Thyroid gland (tissue), 4 donors: ENCODE data around the gene NIBAN1. TPM values are rescaled to one million over a fixed set of nuclear protein-coding genes. Genes with fewer than 3 reads are reported as not detected.

Experiments
- DNase-seq, 2 donors: peaks; one replicate each; pipeline ENCODE4 v3.0.0-alpha.2; 2019
- H3K27ac ChIP-seq, 3 donors: fragments of 200-600 bp; sonication (generic); 1 replicate in 2 of 3; 2 replicates in 1 of 3; pipeline ENCODE4 v1.5.1; 2016 to 2019; ENCODE audit warnings: mild to moderate bottlenecking in 1 of 3, moderate library complexity in 1 of 3
- H3K27me3 ChIP-seq: fragments of 200-600 bp; sonication (generic); one replicate; pipeline ENCODE4 v1.5.1; 2019
- H3K36me3 ChIP-seq, 2 donors: fragments of 200-600 bp; sonication (generic); one replicate each; pipeline ENCODE4 v1.5.1; 2016 to 2019
- H3K4me1 ChIP-seq, 2 donors: fragments of 200-600 bp; sonication (generic); one replicate each; pipeline ENCODE4 v1.5.1; 2017 to 2019
- H3K4me3 ChIP-seq, 3 donors: fragments of 200-600 bp; sonication (generic); replicated peaks in 1 of 3; 1 replicate in 2 of 3; 2 replicates in 1 of 3; pipeline ENCODE4 v1.5.1; 2016; ENCODE audit warnings: mild to moderate bottlenecking in 1 of 3
- H3K9me3 ChIP-seq: fragments of 200-600 bp; sonication (generic); one replicate; pipeline ENCODE4 v1.5.1; 2017
- POLR2A ChIP-seq, 2 donors: fragments of 450-650 bp; IDR thresholded peaks; one replicate each; pipeline ENCODE4 v1.6.1; 2017; ENCODE audit warnings: antibody characterized with exemption in 2 of 2, mild to moderate bottlenecking in 2 of 2, moderate library complexity in 1 of 2
- whole genome bisulfite sequencing, 2 donors: methylation state at CpG; one replicate each; pipeline ENCODE4 v1.1.5; 2017; 5-methylcytosine and 5-hydroxymethylcytosine counted together
- intact Hi-C: fragments of 100-400 bp; cut with DNase I; formaldehyde crosslinking; loops from one replicate; pipeline ENCODE4 v1.15.1; 2023
- total RNA-seq, 4 donors: library from RNA; depleted of rRNA; stranded (reverse); fragments of >200 nt; gene quantifications; one replicate each; pipeline ENCODE4 v1.2.3, GENCODE V29; 2016
- TF ChIP-seq, protein P1 (sequence below), 6 experiments: fragments of 200-600 bp in 3 of 6; fragments of 450-650 bp in 3 of 6; sonication (generic) in 3 of 6; IDR thresholded peaks; one replicate each; pipeline ENCODE4 v1.5.1; 2016 to 2019; ENCODE audit warnings: antibody characterized with exemption in 6 of 6, mild to moderate bottlenecking in 2 of 6, inconsistent platforms in 1 of 6, moderate library complexity in 1 of 6

The NIBAN1 gene
- total RNA-seq, 4 donors from 2014 or later = 6.9 to 13.2 (median 10.2) TPM

DNA sequence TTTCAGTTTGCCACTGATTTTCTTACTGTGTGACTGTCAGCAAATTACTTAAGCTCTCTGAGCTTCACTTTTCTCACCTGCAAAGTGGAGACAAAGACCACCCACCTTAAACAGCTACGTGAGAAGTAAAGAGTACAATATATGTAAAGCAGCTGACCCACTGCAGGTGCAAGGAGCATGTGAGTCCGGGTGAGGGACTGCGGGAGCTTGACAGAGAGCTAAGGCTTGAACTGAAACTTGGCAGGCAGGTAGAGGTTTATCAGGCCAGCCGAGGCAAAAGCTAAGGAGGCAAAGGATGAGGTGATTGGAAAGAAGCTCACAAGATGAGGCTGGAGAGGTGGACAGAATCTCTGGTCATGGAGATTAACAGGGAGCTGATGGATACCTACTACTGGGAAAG, 36.6 kb downstream of the NIBAN1 start:
- H3K4me3 ChIP-seq = no peak overlapping the region
- H3K4me1 ChIP-seq = no peaks in the 10 kb centered on the region
- H3K9me3 ChIP-seq = no peaks in the 10 kb centered on the region
- no peak overlapping the region for H3K27ac ChIP-seq
- WGBS, 2 donors = 67 to 70% methylated on average over 4 of the region's 4 CpGs
- H3K27me3 ChIP-seq = no peaks in the 10 kb centered on the region
- no peak for DNase-seq
- no peak for TF ChIP-seq POLR2A (IDR thresholded peaks at IDR 0.05)
- TF ChIP-seq, protein P1, sequence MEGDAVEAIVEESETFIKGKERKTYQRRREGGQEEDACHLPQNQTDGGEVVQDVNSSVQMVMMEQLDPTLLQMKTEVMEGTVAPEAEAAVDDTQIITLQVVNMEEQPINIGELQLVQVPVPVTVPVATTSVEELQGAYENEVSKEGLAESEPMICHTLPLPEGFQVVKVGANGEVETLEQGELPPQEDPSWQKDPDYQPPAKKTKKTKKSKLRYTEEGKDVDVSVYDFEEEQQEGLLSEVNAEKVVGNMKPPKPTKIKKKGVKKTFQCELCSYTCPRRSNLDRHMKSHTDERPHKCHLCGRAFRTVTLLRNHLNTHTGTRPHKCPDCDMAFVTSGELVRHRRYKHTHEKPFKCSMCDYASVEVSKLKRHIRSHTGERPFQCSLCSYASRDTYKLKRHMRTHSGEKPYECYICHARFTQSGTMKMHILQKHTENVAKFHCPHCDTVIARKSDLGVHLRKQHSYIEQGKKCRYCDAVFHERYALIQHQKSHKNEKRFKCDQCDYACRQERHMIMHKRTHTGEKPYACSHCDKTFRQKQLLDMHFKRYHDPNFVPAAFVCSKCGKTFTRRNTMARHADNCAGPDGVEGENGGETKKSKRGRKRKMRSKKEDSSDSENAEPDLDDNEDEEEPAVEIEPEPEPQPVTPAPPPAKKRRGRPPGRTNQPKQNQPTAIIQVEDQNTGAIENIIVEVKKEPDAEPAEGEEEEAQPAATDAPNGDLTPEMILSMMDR (IDR thresholded peaks at IDR 0.05) = no peak
- intact Hi-C loops = no loop called here
- no peaks in the 10 kb centered on the region for H3K36me3 ChIP-seq

DNA sequence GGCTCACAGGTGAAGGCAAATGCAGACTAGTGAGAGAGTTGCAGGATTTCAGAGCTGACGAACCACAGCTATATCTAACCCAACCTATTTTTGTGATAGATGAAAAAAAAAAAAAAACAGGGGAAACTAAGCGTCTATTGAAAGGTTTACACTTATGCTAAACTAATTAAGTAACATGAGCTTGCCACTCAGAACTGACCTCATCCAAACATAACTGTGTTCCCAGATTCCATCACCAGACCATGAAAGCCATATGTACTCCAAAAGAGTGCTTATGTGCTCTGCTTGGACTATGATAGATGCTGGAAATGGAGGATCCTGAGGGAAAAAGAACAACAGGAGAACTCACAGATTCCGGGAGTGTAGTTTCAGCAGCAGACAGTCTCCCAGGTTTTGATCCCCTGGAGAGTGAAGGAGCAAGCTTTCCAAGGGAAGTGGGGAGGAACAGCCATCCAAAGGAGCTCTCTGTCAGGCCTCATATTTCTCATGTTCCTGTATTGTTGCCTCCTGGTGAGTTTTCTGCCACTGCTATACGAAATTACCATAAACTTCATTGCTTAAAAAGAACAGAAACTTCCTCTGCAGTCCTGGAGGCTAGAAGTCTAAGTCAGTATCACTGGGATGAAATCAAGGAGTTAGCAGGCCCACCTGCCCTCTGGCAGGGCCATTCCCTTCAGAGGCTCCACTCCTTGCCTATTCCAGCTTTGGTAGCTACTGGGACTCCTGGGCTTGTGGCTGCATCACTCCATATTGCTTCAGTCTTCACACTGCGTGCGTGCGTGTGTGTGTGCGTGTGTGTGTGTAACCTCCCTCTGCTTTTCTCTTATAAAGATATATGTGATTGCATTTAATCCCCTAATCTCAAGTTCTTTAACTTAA, 38.1 kb downstream of the NIBAN1 start:
- no peak for DNase-seq
- H3K4me1 ChIP-seq = no peaks in the 10 kb centered on the region
- intact Hi-C loops = no loop called here
- H3K4me3 ChIP-seq = no peak overlapping the region
- no peak overlapping the region for H3K27ac ChIP-seq
- H3K27me3 ChIP-seq = no peaks in the 10 kb centered on the region
- H3K36me3 ChIP-seq = no peaks in the 10 kb centered on the region
- WGBS, 2 donors = 89% methylated on average over 8 of the region's 8 CpGs
- TF ChIP-seq POLR2A (IDR thresholded peaks at IDR 0.05) = no peak
- TF ChIP-seq, protein P1 (IDR thresholded peaks at IDR 0.05) = no peak
- no peaks in the 10 kb centered on the region for H3K9me3 ChIP-seq

DNA sequence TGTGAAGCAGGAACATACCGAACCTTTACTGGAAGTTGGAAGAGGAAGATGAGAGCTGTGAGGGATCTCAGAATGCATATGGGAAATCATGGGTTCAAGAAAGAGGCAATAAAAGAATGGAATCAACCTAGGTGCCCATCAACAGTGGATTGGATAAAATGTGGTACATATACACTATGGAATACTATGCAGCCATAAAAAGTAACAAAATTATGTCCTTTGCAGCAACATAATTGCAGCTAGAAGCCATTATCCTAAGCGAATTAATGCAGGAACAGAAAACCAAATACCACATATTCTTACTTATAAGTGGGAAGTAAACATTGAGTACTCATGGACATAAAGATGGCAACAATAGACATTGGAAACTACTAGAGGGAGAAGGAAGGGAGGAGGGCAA, 40.4 kb downstream of the NIBAN1 start:
- TF ChIP-seq, protein P1 (IDR thresholded peaks at IDR 0.05) = no peak
- TF ChIP-seq POLR2A (IDR thresholded peaks at IDR 0.05) = no peak
- Histone ChIP-seq H3K4me1 (no peaks in the 10 kb centered on the region), H3K36me3 (no peaks in the 10 kb centered on the region), H3K9me3 (no peaks in the 10 kb centered on the region), H3K27me3 (no peaks in the 10 kb centered on the region), H3K4me3 (no peak overlapping the region), H3K27ac (no peak overlapping the region)
- intact Hi-C loops = no loop called here
- 96 to 97% methylated on average over 2 of the region's 2 CpGs for WGBS, 2 donors
- DNase-seq = no peak

DNA sequence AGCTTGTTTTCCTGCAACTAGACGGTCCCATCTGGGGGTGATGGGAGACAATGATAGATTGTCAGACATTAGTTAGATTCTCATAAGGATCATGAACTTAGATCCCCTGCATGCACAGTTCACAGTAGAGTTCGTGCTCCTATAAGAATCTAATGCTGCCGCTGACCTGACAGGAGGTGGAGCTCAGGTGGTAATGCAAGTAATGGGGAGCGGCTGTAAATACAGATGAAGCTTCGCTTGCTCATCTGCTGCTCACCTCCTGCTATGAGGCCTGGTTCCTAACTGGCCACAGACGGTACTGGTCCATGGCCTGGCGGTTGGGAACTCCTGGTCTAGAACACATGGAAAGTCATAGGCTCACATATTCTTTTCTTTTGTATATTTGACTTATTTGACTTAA, 42.0 kb downstream of the NIBAN1 start:
- TF ChIP-seq, protein P1 (IDR thresholded peaks at IDR 0.05) = no peak
- TF ChIP-seq POLR2A (IDR thresholded peaks at IDR 0.05) = no peak
- 94 to 98% methylated on average over 7 of the region's 7 CpGs for WGBS, 2 donors
- H3K36me3 ChIP-seq = no peaks in the 10 kb centered on the region
- intact Hi-C loops = no loop called here
- H3K9me3 ChIP-seq = no peaks in the 10 kb centered on the region
- no peaks in the 10 kb centered on the region for H3K27me3 ChIP-seq
- no peak for DNase-seq
- no peaks in the 10 kb centered on the region for H3K4me1 ChIP-seq
- H3K4me3 ChIP-seq = no peak overlapping the region
- no peak overlapping the region for H3K27ac ChIP-seq

DNA sequence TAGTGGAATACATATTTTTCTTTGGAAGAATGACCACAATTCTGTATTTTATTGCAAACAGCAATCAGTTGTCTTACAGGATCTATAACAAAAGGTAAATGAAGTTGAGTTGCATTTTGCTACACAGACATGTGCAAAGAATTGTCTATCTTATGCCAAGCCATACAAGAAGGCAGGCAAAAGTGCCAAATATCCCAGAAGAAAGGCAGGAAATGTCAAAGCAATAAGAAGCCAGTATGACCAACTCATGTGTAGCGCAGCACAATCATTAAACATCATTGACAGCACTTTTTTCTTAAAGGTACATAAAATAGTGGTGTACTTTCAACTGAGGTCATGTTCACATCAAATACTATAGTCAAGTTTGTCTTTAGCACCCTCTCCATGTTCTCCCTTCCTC, 42.7 kb downstream of the NIBAN1 start:
- 86 to 94% methylated on average over 1 of the region's 1 CpG for WGBS, 2 donors
- Histone ChIP-seq H3K36me3 (no peaks in the 10 kb centered on the region), H3K4me1 (no peaks in the 10 kb centered on the region), H3K9me3 (no peaks in the 10 kb centered on the region), H3K27me3 (no peaks in the 10 kb centered on the region), H3K4me3 (no peak overlapping the region), H3K27ac (no peak overlapping the region)
- DNase-seq = no peak
- no peak for TF ChIP-seq POLR2A (IDR thresholded peaks at IDR 0.05)
- TF ChIP-seq, protein P1 (IDR thresholded peaks at IDR 0.05) = no peak
- intact Hi-C loops = no loop called here
